Gastroesophageal sphincter (tissue), 3 donors: ENCODE results near the gene ATXN7L3.

ENCODE experiments used
- CTCF ChIP-seq, 4 experiments: fragments of 200-600 bp in 2 of 4; fragments of 450-650 bp in 2 of 4; sonication (generic) in 1 of 4; IDR thresholded peaks; one replicate each; pipeline ENCODE4 v1.5.1; 2017 to 2019; ENCODE audit warnings: antibody characterized with exemption in 4 of 4, mild to moderate bottlenecking in 2 of 4, moderate library complexity in 2 of 4
- POLR2A ChIP-seq, 2 donors: fragments of 450-650 bp; IDR thresholded peaks; one replicate each; pipeline ENCODE4 v1.6.1; 2017; ENCODE audit warnings: antibody characterized with exemption in 2 of 2, mild to moderate bottlenecking in 2 of 2, moderate library complexity in 1 of 2
- POLR2AphosphoS5 ChIP-seq: sonication (generic); formaldehyde crosslinking; IDR thresholded peaks from one replicate; pipeline ENCODE4 v1.6.1; 2017; ENCODE audit warnings: antibody characterized with exemption

- TF ChIP-seq CTCF (IDR thresholded peaks at IDR 0.05), result no peak
- TF ChIP-seq POLR2A (IDR thresholded peaks at IDR 0.05), result no peak
- TF ChIP-seq POLR2AphosphoS5, result no peak
Measured at GRCh38 chr17:44232061-44232460, 32.4 kb upstream of the ATXN7L3 start.
